Activated gamma-delta T cell (primary cell): ENCODE measurements around the gene CHN2.

Experiments used
- DNase-seq: peaks from one replicate; lab custom pipeline; 2025; lab: John Stamatoyannopoulos, UW
- total RNA-seq, 2 donors: gene quantifications; one replicate each; lab custom pipeline; 2026; lab: John Stamatoyannopoulos, UW

The CHN2 gene
- total RNA-seq: 14.5 to 17.7 reads per million in 2 donors

GRCh38 chr7:29194594-29195427 lies at the start of gene CHN2:
Gene CHN2 (plus strand): TSS chr7:29194775.
- peak; percentile 51 for DNase-seq

- DNase-seq: no peak
Observed at GRCh38 chr7:29145553-29146056, 49.0 kb upstream of the CHN2 start.

- DNase-seq: no peak
Observed at GRCh38 chr7:29146057-29146706, 48.4 kb upstream of the CHN2 start, which contains the start of gene CPVL. Gene CPVL (minus strand): TSS chr7:29146537. CDS start chr7:29121061, 25,476 bp downstream.

- no peak for DNase-seq
Observed at GRCh38 chr7:29146888-29147609, 47.5 kb upstream of the CHN2 start.

GRCh38 chr7:29147821-29148220 lies 46.8 kb upstream of the CHN2 start:
- no peak for DNase-seq

GRCh38 chr7:29149036-29149435 lies 45.5 kb upstream of the CHN2 start:
- no peak for DNase-seq

- DNase-seq: no peak
Observed at GRCh38 chr7:29150856-29151255, 43.7 kb upstream of the CHN2 start.

GRCh38 chr7:29154076-29154475 lies 40.5 kb upstream of the CHN2 start:
- DNase-seq: no peak

GRCh38 chr7:29156907-29157452 lies 37.6 kb upstream of the CHN2 start:
- DNase-seq: no peak

- DNase-seq: no peak
Observed at GRCh38 chr7:29158795-29159423, 35.7 kb upstream of the CHN2 start.

- DNase-seq: no peak
Observed at GRCh38 chr7:29160080-29160479, 34.5 kb upstream of the CHN2 start.

- DNase-seq: no peak
Observed at GRCh38 chr7:29161231-29161630, 33.3 kb upstream of the CHN2 start.

- DNase-seq: no peak
Observed at GRCh38 chr7:29162577-29162976, 32.0 kb upstream of the CHN2 start.

- DNase-seq: no peak
Observed at GRCh38 chr7:29163854-29164253, 30.7 kb upstream of the CHN2 start.

- DNase-seq: no peak
Observed at GRCh38 chr7:29167721-29168120, 26.9 kb upstream of the CHN2 start.

GRCh38 chr7:29170781-29171180 lies 23.8 kb upstream of the CHN2 start:
- no peak for DNase-seq

GRCh38 chr7:29173458-29173857 lies 21.1 kb upstream of the CHN2 start:
- DNase-seq: no peak

GRCh38 chr7:29177963-29178600 lies 16.5 kb upstream of the CHN2 start:
- no peak for DNase-seq

- no peak for DNase-seq
Observed at GRCh38 chr7:29179115-29179514, 15.5 kb upstream of the CHN2 start.

GRCh38 chr7:29184599-29184998 lies 10.0 kb upstream of the CHN2 start:
- no peak for DNase-seq

GRCh38 chr7:29185613-29186012 lies 9.0 kb upstream of the CHN2 start:
- no peak for DNase-seq
